ENCODE data around the gene TVP23A. TPM values are rescaled to one million over a fixed set of nuclear protein-coding genes. Genes with fewer than 3 reads are reported as not detected.
A peak's percentile ranks its signal among the peaks of the same experiment; 100 is the strongest.

TVP23A gene
- total RNA-seq, 4 donors from 2014 or later = 0.64 TPM; not detected in 3

DNA sequence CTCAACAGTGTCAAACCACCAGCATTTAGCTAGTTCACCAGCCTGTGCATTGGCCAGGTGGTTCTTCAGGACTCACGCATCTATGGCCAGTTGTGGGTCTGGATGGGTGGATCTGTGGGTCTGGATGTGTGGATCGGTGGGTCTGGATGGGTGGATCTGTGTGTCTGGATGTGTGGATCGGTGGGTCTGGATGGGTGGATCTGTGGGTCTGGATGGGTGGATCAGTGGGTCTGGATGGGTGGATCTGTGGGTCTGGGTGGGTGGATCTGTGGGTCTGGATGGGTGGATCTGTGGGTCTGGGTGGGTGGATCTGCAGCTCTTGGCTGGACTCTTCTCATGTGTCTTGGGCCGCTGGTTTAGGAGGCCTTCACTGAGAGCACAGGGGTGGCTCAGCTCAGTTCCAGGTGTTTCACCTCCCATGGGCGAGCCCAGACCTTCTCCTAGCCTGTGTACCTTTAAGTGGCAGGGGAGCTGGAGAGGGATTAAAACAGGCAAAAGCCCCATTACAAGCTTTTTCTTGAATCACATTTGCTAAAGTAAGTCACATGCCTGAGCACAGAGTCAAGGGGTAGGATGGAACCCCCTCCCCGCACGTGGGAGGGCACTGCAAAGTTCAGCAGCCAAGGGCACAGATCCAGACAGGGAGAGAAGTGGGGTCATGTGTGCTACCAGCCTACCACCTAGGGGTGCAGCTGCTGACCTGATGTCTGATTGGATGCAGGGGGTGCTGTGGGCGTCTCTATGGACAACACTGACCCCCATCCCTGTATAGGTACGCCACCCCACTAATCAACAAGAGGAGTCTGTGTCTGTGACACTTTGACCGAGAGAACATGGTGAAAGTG lies 78.4 kb downstream of the TVP23A start:
- Histone ChIP-seq H3K36me3 (no peaks in the 10 kb centered on the region), H3K27ac (no peak overlapping the region), H3K4me1 (peaks cover 43% of the 10 kb centered on the region), H3K9me3 (no peaks in the 10 kb centered on the region), H3K4me3 (no peak overlapping the region), H3K27me3 (no peaks in the 10 kb centered on the region)
- DNase-seq (ENCODE audit: low spot score in 2 of 2) = no peak
- TF ChIP-seq POLR2AphosphoS5 (IDR thresholded peaks at IDR 0.05) (no peak), POLR2A (IDR thresholded peaks at IDR 0.05) (no peak), EP300 (IDR thresholded peaks at IDR 0.05) (no peak)
- TF ChIP-seq, protein P1, sequence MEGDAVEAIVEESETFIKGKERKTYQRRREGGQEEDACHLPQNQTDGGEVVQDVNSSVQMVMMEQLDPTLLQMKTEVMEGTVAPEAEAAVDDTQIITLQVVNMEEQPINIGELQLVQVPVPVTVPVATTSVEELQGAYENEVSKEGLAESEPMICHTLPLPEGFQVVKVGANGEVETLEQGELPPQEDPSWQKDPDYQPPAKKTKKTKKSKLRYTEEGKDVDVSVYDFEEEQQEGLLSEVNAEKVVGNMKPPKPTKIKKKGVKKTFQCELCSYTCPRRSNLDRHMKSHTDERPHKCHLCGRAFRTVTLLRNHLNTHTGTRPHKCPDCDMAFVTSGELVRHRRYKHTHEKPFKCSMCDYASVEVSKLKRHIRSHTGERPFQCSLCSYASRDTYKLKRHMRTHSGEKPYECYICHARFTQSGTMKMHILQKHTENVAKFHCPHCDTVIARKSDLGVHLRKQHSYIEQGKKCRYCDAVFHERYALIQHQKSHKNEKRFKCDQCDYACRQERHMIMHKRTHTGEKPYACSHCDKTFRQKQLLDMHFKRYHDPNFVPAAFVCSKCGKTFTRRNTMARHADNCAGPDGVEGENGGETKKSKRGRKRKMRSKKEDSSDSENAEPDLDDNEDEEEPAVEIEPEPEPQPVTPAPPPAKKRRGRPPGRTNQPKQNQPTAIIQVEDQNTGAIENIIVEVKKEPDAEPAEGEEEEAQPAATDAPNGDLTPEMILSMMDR (IDR thresholded peaks at IDR 0.05) = no peak
- WGBS = 88% methylated on average over 10 of the region's 10 CpGs

DNA sequence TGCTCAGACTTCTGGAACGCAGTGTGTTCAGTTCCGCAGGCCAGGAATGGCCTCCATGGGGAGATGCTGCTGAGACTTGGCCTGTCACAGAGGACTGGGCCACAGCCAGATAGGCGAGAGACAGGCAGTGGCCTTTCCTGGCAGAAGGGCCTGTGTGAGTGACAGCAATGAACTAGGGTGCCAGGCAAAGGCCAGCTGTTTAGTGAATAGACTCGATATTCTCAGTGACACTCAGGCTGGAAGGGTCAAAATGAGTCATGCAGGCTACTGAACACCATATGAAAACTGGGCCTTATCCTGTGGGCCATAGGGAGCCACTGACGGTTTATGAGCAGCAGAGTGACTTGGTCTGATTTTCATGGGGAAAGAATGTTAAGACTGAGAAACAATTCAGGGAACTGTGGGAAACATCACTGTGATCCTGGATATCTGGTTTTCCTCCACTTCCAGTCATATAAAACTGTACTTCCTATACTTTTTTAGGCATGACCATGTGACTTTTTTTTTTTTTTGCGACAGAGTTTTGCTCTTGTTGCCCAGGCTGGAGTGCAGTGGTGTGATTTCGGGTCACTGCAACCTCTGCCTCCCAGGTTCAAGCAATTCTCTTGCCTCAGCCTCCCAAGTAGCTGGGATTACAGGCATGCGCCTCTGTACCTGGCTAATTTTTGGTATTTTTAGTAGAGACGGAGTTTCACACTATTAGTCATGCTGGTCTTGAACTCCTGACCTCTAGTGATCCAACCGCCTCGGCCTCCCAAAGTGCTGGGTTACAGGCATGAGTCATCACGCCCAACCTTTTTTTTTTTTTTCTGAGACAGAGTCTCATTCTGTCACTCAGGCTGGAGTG lies 80.1 kb downstream of the TVP23A start:
- Histone ChIP-seq H3K4me3 (no peak overlapping the region), H3K27ac (peak overlapping the region; percentile 64), H3K4me1 (peaks cover 32% of the 10 kb centered on the region), H3K27me3 (no peaks in the 10 kb centered on the region), H3K36me3 (no peaks in the 10 kb centered on the region), H3K9me3 (no peaks in the 10 kb centered on the region)
- 37% methylated on average over 12 of the region's 12 CpGs for WGBS
- no peak for DNase-seq (ENCODE audit: low spot score in 2 of 2)
- TF ChIP-seq EP300 (IDR thresholded peaks at IDR 0.05) = no peak
- TF ChIP-seq POLR2AphosphoS5 (IDR thresholded peaks at IDR 0.05) = peak in 1 of 3 donors; percentile 44

DNA sequence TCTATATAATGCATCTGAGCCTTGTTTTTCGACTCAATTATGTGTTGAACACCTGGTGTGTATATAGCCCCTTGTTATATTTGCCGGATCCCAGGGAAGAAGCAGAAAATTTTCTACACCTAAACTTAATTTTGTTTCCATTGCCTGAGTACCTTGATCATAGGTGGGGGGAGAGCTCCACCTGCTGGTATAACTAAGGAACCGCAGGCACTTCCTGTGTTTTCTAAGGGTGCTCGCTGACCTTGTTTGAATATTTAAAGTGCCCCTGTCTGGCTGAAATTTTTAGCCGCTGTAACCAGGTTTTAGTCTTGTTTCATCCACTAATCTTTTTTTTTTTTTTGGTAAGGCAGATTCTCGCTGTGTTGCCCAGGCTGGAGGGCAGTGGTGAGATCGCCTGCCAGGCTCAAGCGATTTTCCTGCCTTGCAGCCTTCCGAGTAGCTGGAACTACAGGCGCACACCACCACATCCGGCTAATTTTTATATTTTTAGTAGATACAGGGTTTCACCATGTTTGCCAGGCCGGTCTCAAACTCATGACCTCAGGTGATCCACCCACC lies 81.4 kb downstream of the TVP23A start:
- Histone ChIP-seq H3K36me3 (no peaks in the 10 kb centered on the region), H3K4me1 (peaks cover 23% of the 10 kb centered on the region), H3K4me3 (no peak overlapping the region), H3K9me3 (no peaks in the 10 kb centered on the region), H3K27ac (peak overlapping the region; percentile 64), H3K27me3 (no peaks in the 10 kb centered on the region)
- no peak for DNase-seq (ENCODE audit: low spot score in 2 of 2)
- no peak for TF ChIP-seq EP300 (IDR thresholded peaks at IDR 0.05)
- no peak for TF ChIP-seq POLR2AphosphoS5 (IDR thresholded peaks at IDR 0.05)
- TF ChIP-seq, protein P1 (IDR thresholded peaks at IDR 0.05) = peak; percentile 86 to 98
- TF ChIP-seq POLR2A (IDR thresholded peaks at IDR 0.05) = no peak
- WGBS = 31% methylated on average over 12 of the region's 12 CpGs

DNA sequence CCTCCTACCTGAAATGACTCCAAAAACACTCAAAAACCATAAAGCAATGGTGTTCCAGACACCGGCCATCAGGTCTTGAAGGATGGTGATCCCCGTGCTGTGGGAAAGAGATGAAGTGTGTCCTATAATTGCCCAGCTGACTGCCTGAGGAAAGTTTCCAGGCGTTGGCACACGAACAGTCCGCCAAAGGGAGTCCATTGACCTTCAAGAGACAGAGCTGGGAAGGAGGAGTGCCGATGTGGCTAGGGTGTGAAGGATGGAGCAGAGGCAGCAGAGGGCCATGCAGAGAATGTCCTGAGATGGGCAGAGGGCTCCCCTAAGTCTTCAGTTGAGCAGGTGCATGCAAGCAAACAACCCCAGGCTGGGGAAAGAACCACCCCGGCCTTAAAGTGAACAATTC lies 86.8 kb downstream of the TVP23A start:
- Histone ChIP-seq H3K36me3 (no peaks in the 10 kb centered on the region), H3K27ac (no peak overlapping the region), H3K9me3 (no peaks in the 10 kb centered on the region), H3K4me3 (no peak overlapping the region), H3K27me3 (no peaks in the 10 kb centered on the region), H3K4me1 (peaks cover 9% of the 10 kb centered on the region)
- 84% methylated on average over 7 of the region's 7 CpGs for WGBS
- TF ChIP-seq, protein P1 (IDR thresholded peaks at IDR 0.05) = no peak
- no peak for TF ChIP-seq EP300 (IDR thresholded peaks at IDR 0.05)
- TF ChIP-seq POLR2AphosphoS5 (IDR thresholded peaks at IDR 0.05) = no peak
- no peak for TF ChIP-seq POLR2A (IDR thresholded peaks at IDR 0.05)
- DNase-seq (ENCODE audit: low spot score in 2 of 2) = no peak

DNA sequence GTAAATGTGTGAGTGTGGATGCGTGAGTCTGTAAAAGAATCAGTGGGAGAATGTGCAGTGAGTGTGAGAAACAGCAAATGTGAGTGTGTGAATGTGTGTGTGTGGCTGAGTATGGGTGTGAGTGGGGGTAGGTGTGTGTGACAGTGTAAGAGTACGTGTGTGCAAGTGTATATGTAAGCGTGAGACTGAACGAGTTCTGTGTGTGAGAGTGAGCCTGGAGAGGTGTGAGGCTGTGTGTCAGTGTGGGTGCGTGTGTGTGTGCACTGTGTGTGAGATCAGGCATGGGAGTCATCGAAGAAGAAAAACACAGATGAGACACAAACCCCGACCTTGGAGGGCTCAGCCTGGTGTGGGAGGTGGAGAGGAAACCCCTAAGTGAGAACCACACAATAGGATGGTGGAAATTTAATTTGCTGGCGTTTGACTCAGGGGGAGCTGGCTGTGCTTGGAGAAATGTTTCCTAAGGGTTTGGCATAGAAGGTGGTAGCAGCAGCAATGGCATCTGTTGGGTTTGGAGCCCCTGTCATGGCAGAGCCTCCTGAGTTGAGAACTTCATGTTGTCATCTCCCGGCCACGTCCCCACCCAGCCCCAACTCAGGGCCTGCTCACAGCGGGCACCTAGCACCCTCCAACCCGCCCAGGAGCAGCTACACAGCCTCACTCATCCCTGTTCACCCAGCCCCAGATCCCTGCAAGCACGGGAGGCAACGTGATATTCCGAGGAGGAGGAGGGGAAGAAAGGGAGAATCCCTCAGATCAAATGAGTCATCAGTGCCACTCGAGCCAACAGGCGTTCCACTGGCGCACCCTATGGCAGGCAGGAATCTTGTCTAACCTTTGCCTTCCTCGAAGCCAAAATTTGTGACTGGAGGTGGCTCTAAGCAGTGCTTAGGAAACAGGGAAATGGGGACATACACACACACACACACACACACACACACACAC lies 89.2 kb downstream of the TVP23A start:
- Histone ChIP-seq H3K9me3 (no peaks in the 10 kb centered on the region), H3K27me3 (no peaks in the 10 kb centered on the region), H3K27ac (no peak overlapping the region), H3K36me3 (no peaks in the 10 kb centered on the region), H3K4me1 (peaks cover 7% of the 10 kb centered on the region), H3K4me3 (no peak overlapping the region)
- TF ChIP-seq, protein P1 (IDR thresholded peaks at IDR 0.05) = no peak
- TF ChIP-seq POLR2A (IDR thresholded peaks at IDR 0.05) (no peak), EP300 (IDR thresholded peaks at IDR 0.05) (no peak), POLR2AphosphoS5 (IDR thresholded peaks at IDR 0.05) (no peak)
- WGBS = 51% methylated on average over 17 of the region's 19 CpGs
- no peak for DNase-seq (ENCODE audit: low spot score in 2 of 2)

Data from suprapubic skin (tissue), 4 donors.